ENCODE results near the gene ZNF674.

GRCh38 chrX:46456125-46456922 lies 88.9 kb downstream of the ZNF674 start:
- TF ChIP-seq CTCF (IDR thresholded peaks at IDR 0.05; ENCODE audit: low read length) (no peak), EZH2 (optimal IDR thresholded peaks at IDR 0.05; ENCODE audit: low read depth, low read length) (no peak)
